SK-N-SH treated with all-trans-retinoic acid at 6 μM for 48 hours (cell line): ENCODE results near the gene DNAL1.

Source experiments
- ATAC-seq: fragments of 200-7000 bp; cut with Tn5 transposase; 3 replicates; pipeline ENCODE4 v1.9.1; 2020; ENCODE audit warnings: mild to moderate bottlenecking, moderate library complexity
- ARNTL ChIP-seq: fragments of 450-650 bp; formaldehyde crosslinking; IDR thresholded peaks from 2 replicates; pipeline ENCODE4 v1.5.0; 2020; ENCODE audit warnings: low read depth, mild to moderate bottlenecking, moderate library complexity, borderline replicate concordance
- BACH2 ChIP-seq: fragments of 250-450 bp; sonication (Bioruptor Pico); IDR thresholded peaks from 2 replicates; pipeline ENCODE4 v1.9.0; 2021; ENCODE audit warnings: mild to moderate bottlenecking, borderline replicate concordance
- CSRNP3 ChIP-seq: fragments of 250-450 bp; sonication (Bioruptor Pico); IDR thresholded peaks from 2 replicates; pipeline ENCODE4 v1.5.1; 2021; ENCODE audit warnings: mild to moderate bottlenecking, moderate library complexity
- ESRRG ChIP-seq: fragments of 250-450 bp; sonication (Bioruptor Pico); IDR thresholded peaks from 2 replicates; pipeline ENCODE4 v1.6.1; 2021; ENCODE audit warnings: mild to moderate bottlenecking
- GLIS3 ChIP-seq: fragments of 250-450 bp; sonication (Bioruptor Pico); IDR thresholded peaks from 2 replicates; pipeline ENCODE4 v1.5.0; 2020; ENCODE audit warnings: mild to moderate bottlenecking, moderate library complexity
- ISL1 ChIP-seq: fragments of 250-450 bp; sonication (Bioruptor Pico); IDR thresholded peaks from 2 replicates; pipeline ENCODE4 v2.1.2; 2022; ENCODE audit warnings: mild to moderate bottlenecking, moderate library complexity
- OSR1 ChIP-seq: fragments of 250-450 bp; sonication (Bioruptor Pico); IDR thresholded peaks from 2 replicates; pipeline ENCODE4 v1.8.0; 2022; ENCODE audit warnings: moderate library complexity, mild to moderate bottlenecking, inconsistent platforms
- PATZ1 ChIP-seq: fragments of 250-450 bp; sonication (Bioruptor Pico); IDR thresholded peaks from 2 replicates; pipeline ENCODE4 v1.8.0; 2020; ENCODE audit warnings: mild to moderate bottlenecking, moderate library complexity, borderline replicate concordance
- RARB ChIP-seq: fragments of 250-450 bp; sonication (Bioruptor Pico); IDR thresholded peaks from 2 replicates; pipeline ENCODE4 v1.8.0; 2021; ENCODE audit warnings: mild to moderate bottlenecking, moderate library complexity
- SNAI2 ChIP-seq: fragments of 250-450 bp; sonication (Bioruptor Pico); IDR thresholded peaks from 2 replicates; pipeline ENCODE4 v1.5.0; 2020; ENCODE audit warnings: mild to moderate bottlenecking, moderate library complexity
- TCF4 ChIP-seq: fragments of 250-450 bp; sonication (Bioruptor Pico); IDR thresholded peaks from 2 replicates; pipeline ENCODE4 v1.8.0; 2021; ENCODE audit warnings: mild to moderate bottlenecking, moderate library complexity, borderline replicate concordance
- TOX ChIP-seq: fragments of 250-450 bp; sonication (Bioruptor Pico); IDR thresholded peaks from 2 replicates; pipeline ENCODE4 v1.8.0; 2021; ENCODE audit warnings: mild to moderate bottlenecking, moderate library complexity, borderline replicate concordance
- TSHZ2 ChIP-seq: fragments of 250-450 bp; sonication (Bioruptor Pico); IDR thresholded peaks from 2 replicates; pipeline ENCODE4 v1.5.0; 2020; ENCODE audit warnings: mild to moderate bottlenecking, moderate library complexity
- ZC3H10 ChIP-seq: fragments of 250-450 bp; sonication (Bioruptor Pico); IDR thresholded peaks from 2 replicates; pipeline ENCODE4 v1.5.1; 2021; ENCODE audit warnings: mild to moderate bottlenecking, moderate library complexity
- ZFP3 ChIP-seq: fragments of 250-450 bp; sonication (Bioruptor Pico); IDR thresholded peaks from 2 replicates; pipeline ENCODE4 v1.5.0; 2020; ENCODE audit warnings: mild to moderate bottlenecking, moderate library complexity
- ZFP30 ChIP-seq: fragments of 450-650 bp; formaldehyde crosslinking; IDR thresholded peaks from 2 replicates; pipeline ENCODE4 v1.5.0; 2022; ENCODE audit warnings: mild to moderate bottlenecking, moderate library complexity
- ZNF70 ChIP-seq: fragments of 450-650 bp; formaldehyde crosslinking; IDR thresholded peaks from 2 replicates; pipeline ENCODE4 v1.5.0; 2020; ENCODE audit warnings: mild to moderate bottlenecking, moderate library complexity
- ZNF8 ChIP-seq: fragments of 450-650 bp; formaldehyde crosslinking; IDR thresholded peaks from 2 replicates; pipeline ENCODE4 v1.5.0; 2020; ENCODE audit warnings: mild to moderate bottlenecking, moderate library complexity
- TF ChIP-seq, protein P1 (sequence below): fragments of 250-450 bp; sonication (Bioruptor Pico); IDR thresholded peaks from 2 replicates; pipeline ENCODE4 v1.8.0; 2021; ENCODE audit warnings: low read depth, mild to moderate bottlenecking, moderate library complexity, borderline replicate concordance

Gene DNAL1

DNA sequence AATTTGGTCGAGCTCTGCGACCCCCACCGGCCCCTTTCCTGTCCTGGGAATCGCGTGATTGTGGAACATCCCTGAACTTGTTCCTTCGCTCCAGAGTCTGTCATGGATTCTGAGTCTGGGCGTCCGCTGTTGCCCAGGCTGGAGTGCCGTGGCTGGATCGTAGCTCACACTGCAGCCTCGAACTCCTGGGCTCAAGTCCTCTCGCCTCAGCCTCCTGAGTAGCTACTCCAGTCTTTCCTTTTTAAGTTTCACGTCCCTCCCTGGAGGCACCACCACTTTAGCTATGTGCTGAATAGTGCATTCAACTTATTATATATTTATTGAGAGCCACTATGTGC is 31.8 kb upstream of the DNAL1 start:
- peak; percentile 49 for ATAC-seq
- TF ChIP-seq ZC3H10 (CRISPR knock-in tag): no peak
- no peak for TF ChIP-seq TOX (CRISPR knock-in tag)
- TF ChIP-seq, protein P1, sequence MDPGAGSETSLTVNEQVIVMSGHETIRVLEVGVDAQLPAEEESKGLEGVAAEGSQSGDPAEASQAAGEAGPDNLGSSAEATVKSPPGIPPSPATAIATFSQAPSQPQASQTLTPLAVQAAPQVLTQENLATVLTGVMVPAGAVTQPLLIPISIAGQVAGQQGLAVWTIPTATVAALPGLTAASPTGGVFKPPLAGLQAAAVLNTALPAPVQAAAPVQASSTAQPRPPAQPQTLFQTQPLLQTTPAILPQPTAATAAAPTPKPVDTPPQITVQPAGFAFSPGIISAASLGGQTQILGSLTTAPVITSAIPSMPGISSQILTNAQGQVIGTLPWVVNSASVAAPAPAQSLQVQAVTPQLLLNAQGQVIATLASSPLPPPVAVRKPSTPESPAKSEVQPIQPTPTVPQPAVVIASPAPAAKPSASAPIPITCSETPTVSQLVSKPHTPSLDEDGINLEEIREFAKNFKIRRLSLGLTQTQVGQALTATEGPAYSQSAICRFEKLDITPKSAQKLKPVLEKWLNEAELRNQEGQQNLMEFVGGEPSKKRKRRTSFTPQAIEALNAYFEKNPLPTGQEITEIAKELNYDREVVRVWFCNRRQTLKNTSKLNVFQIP (CRISPR knock-in tag): no peak
- TF ChIP-seq ZFP3 (CRISPR knock-in tag): no peak
- TF ChIP-seq GLIS3 (CRISPR knock-in tag): no peak
- TF ChIP-seq BACH2 (CRISPR knock-in tag): no peak
- no peak for TF ChIP-seq CSRNP3 (CRISPR knock-in tag)
- TF ChIP-seq TCF4 (CRISPR knock-in tag): no peak

DNA sequence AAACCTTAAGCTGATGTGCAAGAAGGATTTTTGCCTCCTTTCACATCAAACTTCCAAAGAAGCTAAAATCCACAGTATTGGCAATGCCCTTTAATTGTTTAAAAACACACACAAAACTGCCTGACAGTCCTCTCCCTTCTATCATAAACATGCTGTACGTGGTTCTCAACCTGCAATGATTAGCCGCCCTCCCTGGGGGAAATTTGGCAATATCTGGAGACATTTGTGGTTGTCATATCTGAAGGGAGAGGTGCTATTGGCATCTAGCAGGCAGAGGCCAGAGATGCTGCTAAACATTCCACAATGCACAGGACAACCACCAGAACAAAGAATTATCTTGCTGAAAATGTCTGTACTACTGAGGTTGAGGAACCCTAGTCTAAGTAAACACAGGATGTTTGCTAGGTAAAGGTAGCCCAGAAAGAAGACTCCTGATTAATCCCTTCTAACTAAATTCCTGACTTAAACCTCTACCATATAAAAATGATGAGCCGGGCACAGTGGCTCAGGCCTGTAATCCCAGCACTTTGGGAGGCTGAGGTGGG is 31.3 kb upstream of the DNAL1 start:
- ATAC-seq: no peak
- TF ChIP-seq TCF4 (CRISPR knock-in tag) (no peak), OSR1 (CRISPR knock-in tag) (no peak), SNAI2 (CRISPR knock-in tag) (no peak), ARNTL (CRISPR knock-in tag) (no peak), RARB (CRISPR knock-in tag) (no peak), ESRRG (no peak), GLIS3 (CRISPR knock-in tag) (no peak), ZNF8 (CRISPR knock-in tag) (no peak), ZNF70 (CRISPR knock-in tag) (no peak), CSRNP3 (CRISPR knock-in tag) (no peak), ISL1 (no peak), TSHZ2 (CRISPR knock-in tag) (no peak)
- TF ChIP-seq, protein P1 (CRISPR knock-in tag): no peak

DNA sequence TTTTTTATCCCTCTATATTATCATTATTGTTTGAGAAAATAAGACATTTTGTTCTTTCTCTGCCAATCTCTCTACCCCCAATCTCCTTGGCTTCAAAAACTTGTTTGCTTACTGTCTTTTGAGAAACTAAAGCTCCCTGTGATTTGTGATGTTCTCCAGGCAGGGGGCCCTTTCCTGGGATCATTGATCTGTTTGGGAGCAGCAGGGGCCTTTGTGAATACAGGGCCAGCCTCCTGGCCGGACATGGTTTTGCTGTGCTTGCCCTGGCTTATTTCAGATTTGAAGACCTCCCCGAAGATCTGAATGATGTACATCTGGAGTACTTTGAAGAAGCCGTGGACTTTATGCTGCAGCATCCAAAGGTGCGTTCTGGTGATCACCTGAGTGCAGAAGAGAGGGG is 28.0 kb upstream of the DNAL1 start:
- ATAC-seq: no peak
- TF ChIP-seq, protein P1 (CRISPR knock-in tag): no peak
- no peak for TF ChIP-seq TSHZ2 (CRISPR knock-in tag)
- no peak for TF ChIP-seq ISL1
- TF ChIP-seq ZNF8 (CRISPR knock-in tag): no peak
- no peak for TF ChIP-seq ARNTL (CRISPR knock-in tag)
- TF ChIP-seq ZFP30 (CRISPR knock-in tag): no peak
- no peak for TF ChIP-seq RARB (CRISPR knock-in tag)
- no peak for TF ChIP-seq ZNF70 (CRISPR knock-in tag)
- TF ChIP-seq PATZ1 (CRISPR knock-in tag): no peak
